ENCODE data around the gene CSNK2B.

CSNK2B gene

DNA sequence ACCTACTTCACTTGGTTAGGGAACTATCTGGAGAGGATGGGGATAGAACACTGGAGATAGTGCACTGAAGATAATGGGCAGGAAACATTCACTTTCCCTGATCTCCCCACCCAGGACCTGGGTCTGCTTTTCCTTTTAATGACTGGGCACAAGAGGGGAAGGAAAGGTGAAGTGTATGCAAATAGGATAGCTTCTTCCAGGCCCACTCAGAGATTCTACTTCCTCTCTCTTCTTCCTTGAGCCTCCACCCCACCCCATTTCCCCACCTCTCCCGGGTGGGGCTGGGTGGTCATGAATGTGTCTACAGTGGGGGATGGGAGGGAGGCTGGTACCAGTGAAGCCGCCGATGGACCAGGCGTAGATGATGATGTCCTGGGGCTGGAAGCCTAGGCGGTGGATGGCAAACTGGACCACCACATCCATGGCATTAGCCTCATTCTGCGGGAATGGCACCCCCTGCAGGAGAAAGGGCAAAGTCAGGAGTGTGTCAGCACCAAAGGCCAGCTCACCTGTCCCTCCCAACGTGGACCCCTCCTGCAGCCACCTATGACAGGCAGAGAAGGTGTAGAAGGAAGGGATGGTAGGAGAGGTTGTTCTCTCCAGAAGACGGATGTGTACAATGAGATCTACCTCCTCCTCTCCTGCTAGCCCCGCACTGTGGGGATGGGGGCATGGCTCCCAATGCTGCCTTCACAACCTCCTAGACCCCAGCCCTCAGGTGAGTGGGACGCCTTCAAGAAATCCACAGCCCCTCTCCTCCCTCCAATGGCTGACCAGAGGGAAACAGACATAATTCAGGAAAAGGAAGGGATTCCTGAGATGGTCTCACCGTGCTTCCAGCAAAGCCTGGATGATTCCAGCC is 23.6 kb downstream of the CSNK2B start:
- peak; percentile 48 for TF ChIP-seq CTCF (conservative IDR thresholded peaks at IDR 0.05)
- H3K27ac ChIP-seq: no peak overlapping the region

GRCh38 chr6:31690231-31691077 is 24.6 kb downstream of the CSNK2B start:
- no peak overlapping the region for H3K27ac ChIP-seq
- TF ChIP-seq CTCF (conservative IDR thresholded peaks at IDR 0.05): no peak

GRCh38 chr6:31691078-31691463 is 25.2 kb downstream of the CSNK2B start:
- no peak overlapping the region for H3K27ac ChIP-seq

GRCh38 chr6:31691564-31692108 is 25.8 kb downstream of the CSNK2B start:
- TF ChIP-seq CTCF (conservative IDR thresholded peaks at IDR 0.05): no peak
- H3K27ac ChIP-seq: no peak overlapping the region

More at GRCh38 chr6:31691078-31691463, 25.2 kb downstream of the CSNK2B start:
- no peak for TF ChIP-seq CTCF (conservative IDR thresholded peaks at IDR 0.05)

GRCh38 chr6:31692353-31692752 is 26.5 kb downstream of the CSNK2B start:
- no peak overlapping the region for H3K27ac ChIP-seq
- no peak for TF ChIP-seq CTCF (conservative IDR thresholded peaks at IDR 0.05)

GRCh38 chr6:31692886-31693285 is 27.0 kb downstream of the CSNK2B start:
- no peak overlapping the region for H3K27ac ChIP-seq
- TF ChIP-seq CTCF (conservative IDR thresholded peaks at IDR 0.05): no peak

DNA sequence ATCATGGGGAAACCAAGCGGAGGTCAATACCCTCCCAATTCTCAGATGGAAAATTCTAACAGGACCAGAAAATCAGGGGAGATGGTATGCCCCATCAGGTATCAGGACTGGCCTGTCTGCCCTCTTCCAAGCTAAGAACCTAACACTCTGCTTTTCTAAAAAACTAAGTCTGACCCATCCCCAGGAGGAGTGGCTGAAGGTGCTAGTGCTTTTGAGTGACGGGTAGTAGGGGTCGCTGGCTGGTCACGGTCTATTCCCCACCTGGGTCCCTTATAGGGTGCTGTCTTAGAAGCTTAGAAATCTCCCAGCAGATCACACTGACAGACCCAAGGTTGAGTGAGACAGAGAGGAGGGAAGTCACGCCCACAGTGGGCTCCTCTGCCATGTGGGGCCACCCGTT is 27.7 kb downstream of the CSNK2B start:
- no peak for TF ChIP-seq CTCF (conservative IDR thresholded peaks at IDR 0.05)
- no peak overlapping the region for H3K27ac ChIP-seq

All from VCaP (cell line).